ENCODE results near the gene LTBP1.

LTBP1 gene

GRCh38 chr2:33014268-33014667 lies 67.5 kb downstream of the LTBP1 start:
- no peak for DNase-seq

DNA sequence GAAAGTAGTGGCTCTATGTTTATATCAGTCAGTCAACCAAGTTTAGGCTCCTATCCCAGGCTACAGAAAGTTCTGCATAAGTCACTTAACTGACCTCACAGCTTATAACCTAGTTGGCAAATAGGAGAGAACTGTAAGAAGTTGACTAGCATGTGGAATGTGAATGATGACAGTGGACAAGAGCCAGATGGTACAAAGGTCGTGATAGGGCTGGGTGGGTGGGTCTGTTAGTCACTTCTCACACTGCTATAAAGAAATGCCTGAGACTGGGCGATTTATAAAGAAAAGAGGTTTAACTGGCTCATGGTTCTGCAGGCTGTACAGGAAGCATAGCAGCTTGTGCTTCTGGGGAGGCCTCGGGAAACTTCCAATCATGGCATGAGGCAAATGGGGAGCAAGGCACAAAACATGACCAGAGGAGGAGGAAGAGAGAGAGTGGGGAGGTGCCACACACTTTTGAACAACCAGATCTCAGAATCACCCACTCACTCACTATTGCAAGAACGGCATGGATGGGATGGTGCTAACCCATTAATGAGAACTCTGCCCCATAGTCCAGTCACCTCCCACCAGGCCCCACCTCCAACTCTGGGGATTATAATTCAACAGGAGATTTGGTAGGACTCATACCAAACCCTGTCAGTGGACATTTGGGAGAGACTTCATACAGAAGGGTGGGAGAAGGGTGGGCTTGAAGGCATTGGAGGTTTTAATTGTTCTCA lies 68.8 kb downstream of the LTBP1 start:
- DNase-seq, result no peak

DNA sequence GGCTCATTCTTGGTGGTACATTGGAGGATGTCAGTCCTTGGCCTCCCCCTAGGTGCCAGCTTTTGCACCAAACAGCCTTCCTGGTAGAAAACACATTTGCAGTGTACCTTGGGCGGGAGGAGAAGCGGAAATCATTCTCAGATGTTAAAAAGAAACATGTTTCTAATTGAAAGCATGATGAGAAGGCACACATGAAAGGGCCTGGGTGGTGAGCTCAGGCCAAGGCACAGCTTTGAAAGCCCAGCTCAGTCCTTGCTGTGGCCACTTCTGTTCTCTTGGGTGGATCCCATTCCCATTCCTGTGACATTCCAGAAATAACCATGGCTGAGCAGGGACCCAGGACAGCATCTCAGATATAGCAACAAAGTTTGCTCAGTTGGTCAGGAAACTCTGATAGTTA lies 71.5 kb downstream of the LTBP1 start:
- no peak for DNase-seq

DNA sequence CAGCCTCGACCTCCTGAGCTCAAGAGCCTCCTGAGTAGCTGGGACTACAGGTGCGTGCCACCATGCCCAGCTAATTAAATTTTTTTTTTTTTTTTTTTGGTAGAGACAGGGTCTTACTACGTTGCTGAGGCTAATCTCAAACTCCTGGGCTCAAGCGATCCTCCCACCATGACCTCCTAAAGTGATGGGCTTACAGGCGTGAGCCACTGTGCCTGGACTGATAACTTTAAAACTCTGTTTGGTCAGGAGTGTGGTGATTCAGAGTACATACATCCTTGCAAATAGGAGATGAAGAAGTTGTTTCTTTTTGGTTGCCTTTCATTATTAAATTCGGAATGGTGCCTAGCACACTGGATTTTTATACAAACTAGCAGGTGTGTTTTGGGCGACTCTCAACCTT lies 73.0 kb downstream of the LTBP1 start:
- no peak for DNase-seq

GRCh38 chr2:33020883-33021282 lies 74.1 kb downstream of the LTBP1 start:
- no peak for DNase-seq

GRCh38 chr2:33021542-33022227 lies 74.9 kb downstream of the LTBP1 start:
- no peak for DNase-seq

DNA sequence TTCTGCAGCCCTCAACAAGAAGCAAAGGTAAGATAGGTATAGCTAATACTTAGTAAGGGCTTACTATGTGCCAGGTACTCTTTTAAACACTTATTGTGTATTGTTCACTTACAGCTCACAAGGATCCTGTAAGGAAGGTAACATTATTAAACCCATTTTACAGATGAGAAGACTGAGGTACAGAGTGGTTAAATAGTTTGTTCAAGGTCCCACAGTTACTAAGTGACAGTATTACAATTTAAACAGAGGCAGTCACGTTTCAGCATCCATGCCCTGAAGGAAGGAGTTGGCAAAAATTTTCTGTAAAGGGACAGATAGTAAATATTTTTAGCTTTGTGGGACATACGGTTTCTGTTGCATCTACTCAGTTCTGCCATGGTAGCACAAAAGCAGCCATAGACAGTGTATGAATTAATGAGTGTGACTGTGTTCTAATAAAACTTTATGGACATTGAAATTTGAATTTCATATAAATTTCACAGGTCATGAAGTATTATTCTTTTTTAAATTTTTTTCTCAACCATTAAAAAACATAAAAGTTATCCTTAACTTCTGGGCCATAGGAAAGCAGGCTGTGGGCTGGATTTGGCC lies 75.7 kb downstream of the LTBP1 start:
- DNase-seq, result no peak

- no peak for DNase-seq
Observed at GRCh38 chr2:33022989-33023727, 76.4 kb downstream of the LTBP1 start.

DNA sequence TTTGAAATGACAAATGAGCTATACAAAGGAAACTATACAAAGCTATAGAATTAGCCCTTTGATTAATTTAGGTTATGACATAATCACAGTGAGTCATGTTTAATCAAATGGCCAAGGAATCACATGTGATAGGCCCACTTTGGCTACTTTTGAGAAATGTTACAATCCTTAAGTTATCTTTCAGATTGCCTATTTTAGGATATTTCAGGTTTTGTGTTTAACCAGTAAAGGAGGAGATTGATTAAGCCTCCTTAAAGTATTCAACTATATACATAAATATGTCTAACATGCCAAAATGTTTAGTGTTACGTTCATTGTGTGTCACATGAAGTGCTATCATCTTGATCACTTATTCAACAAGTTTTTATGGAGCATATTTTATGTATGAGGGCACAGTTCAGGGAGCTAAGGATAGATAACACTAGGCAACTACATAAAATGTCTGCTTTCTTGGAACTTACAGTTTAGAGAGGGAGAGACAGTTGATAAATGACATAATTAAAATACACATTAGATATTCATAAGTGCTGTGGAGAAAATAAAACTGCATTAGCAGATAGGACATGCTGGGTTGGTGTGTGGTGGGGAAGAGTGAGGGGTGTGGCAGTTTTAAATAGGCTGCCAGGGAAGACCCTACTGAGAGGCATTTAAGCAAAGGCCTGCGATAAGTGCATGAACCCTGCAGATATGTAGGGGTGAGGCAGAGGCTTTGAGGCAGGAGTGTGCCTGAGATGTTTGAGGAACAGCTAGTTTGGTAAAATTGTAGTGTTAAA lies 77.2 kb downstream of the LTBP1 start:
- no peak for DNase-seq

DNA sequence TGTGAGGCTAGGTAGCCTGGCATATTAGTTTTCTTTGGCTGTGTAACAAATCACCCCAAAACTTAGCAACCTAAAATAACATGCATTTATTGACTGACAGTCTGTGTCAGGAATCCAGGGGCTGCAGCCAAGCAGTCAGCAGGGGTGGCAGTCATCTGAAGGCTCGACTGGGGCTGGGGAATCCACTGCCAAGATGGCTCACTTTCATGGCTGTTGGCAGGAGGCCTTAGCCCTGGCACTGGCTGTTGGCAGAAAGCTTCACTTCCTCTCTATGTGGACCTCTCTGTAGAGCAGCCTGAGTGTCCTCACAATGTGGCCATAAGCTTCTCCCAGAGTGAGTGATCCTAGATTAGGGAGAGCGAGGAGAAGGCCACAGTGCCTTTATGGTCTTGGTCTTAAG lies 78.0 kb downstream of the LTBP1 start:
- DNase-seq, result no peak

- DNase-seq, result no peak
Observed at GRCh38 chr2:33029459-33029858, 82.7 kb downstream of the LTBP1 start.

DNA sequence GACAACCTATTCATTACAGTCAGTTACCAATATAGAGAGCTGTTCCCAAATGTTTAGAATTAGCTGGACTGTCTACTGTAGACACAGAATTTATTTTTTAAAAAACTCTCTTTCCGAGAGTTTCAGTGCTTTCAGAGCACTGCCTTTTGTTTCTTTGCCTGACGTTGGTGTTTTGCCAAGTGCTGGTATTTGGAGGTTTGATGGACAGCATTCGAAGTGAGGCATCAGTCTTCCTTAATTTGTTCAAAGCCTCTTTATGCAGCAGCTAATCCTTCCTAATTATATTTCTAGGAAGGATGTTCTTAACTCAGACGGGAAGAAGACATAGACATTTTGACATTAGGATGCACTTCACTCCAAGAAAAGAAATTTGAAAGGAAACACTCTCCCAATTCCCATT lies 83.2 kb downstream of the LTBP1 start:
- DNase-seq, result no peak

DNA sequence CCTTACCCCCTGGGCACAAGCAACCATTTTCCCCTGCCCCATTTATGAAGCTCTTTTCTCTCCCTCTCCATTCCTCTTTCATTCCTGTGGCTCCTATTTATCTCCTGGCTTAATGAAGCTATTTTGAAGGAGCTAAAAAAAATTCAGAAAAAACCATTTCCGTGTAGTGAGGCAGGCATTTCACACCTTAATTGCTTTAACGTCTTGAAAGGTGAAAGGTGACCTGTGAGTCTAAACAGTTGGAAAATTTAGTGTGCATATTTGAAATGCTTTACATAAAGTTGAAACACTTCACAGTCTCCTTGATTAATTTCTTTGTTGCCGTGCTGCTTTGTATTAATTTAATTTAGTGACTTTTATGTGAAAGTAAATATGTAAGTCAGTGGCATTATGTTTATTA lies 83.6 kb downstream of the LTBP1 start:
- DNase-seq, result no peak

- DNase-seq, result no peak
Observed at GRCh38 chr2:33032245-33032644, 85.5 kb downstream of the LTBP1 start.

GRCh38 chr2:33033606-33034081 lies 86.9 kb downstream of the LTBP1 start:
- DNase-seq, result no peak

- DNase-seq, result no peak
Observed at GRCh38 chr2:33034784-33035183, 88.0 kb downstream of the LTBP1 start.

DNA sequence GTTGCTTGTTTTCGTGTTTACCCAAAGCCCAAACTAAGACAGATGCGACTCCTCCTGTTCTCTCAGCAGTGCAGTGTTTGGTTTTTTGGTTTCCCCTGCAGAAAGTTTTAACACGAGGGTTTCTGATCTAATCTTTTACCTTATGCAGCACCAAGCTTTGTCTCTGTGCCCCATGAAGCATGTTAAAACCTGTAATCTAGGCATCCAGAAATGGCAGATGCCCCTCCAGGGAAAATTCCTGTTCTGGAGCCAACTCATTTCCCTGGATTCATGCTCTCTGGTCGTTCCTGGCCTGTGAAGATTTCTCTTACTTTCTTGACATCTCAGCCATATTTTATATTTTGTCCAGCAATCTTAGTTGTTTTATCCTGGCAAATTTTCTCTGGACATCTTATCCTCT lies 91.5 kb downstream of the LTBP1 start:
- no peak for DNase-seq

DNA sequence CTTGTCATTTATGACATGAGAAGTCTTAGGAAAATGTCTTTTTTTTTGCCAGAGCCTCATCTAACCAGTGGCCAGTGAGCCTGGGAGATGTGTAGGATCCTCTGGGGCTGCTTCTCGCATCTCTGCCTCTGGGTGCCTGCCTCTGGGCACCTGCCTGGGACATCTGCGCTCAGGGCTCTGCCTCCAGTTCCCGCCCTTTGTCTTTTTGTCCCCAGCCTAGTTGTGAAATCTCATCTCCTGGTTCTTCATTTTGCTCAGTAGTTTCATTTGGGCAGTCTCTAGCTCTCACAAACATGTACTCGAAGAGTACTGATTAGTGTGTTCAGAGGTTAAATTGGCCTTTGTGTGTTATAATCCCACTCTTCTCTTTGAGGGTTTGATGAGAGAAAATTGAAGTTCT lies 92.0 kb downstream of the LTBP1 start:
- no peak for DNase-seq

DNA sequence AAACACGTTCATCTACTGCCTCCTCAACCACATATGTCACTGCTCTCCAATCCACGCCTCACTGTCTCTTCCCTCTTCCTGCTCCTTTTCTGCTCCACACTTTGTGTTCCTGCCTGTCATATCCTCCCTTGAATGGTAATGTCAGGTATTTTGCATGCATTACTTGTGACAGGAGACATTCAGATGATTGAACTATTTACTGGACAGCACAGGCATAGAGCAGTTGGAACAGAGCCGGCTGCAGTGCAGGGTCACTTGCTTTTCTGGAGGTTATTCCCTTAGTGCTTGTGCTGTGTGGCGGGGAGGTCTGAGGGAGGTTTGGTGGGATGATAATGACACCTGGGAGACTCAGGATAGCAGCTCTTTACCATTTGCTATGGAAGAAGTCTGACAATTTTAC lies 93.8 kb downstream of the LTBP1 start:
- DNase-seq, result no peak

DNA sequence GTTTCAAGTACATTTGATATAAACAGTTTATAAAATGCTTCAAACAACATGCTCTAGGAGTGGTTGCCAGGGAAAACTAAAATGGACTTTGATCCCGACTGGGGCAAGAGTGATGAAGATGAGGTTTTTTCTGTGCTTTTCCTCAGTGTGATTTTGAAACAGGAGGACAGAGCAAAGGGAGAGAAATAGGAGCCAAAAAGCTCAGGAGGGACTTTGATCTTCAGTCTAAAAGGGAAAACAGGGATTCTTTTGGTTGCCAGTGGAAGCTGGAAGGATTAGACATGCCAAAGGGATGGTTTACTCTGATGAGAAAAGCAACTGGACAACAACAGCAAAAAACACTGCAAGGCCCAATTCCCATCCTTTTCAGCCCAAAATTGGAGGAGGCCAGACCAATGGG lies 95.5 kb downstream of the LTBP1 start:
- DNase-seq, result no peak

- no peak for DNase-seq
Observed at GRCh38 chr2:33042819-33043218, 96.1 kb downstream of the LTBP1 start.

GRCh38 chr2:33047939-33048338 lies 101.2 kb downstream of the LTBP1 start:
- DNase-seq, result no peak
